Liver (tissue), 9 donors: ENCODE measurements around the gene HSD3B1. TPM values are rescaled to one million over a fixed set of nuclear protein-coding genes. Genes with fewer than 3 reads are reported as not detected.

Experiments
- DNase-seq: peaks from one replicate; pipeline ENCODE4 v3.0.0-alpha.2; 2017; ENCODE audit warnings: low spot score
- H3K27ac ChIP-seq, 2 donors: one replicate each; pipeline ENCODE4 v1.7.0; 2013; ENCODE audit warnings: inconsistent platforms in 2 of 2, low read length in 2 of 2, control low read depth in 1 of 2, low read depth in 1 of 2, mild to moderate bottlenecking in 1 of 2
- H3K27me3 ChIP-seq, 4 donors: one replicate each; pipeline versions ENCODE4 v1.6.1 to v1.7.0; 2013; ENCODE audit warnings: low read length in 3 of 4, inconsistent platforms in 1 of 4, mild to moderate bottlenecking in 1 of 4, moderate library complexity in 1 of 4; ENCODE audit not compliant: control insufficient read depth in 4 of 4, insufficient read depth in 4 of 4
- H3K36me3 ChIP-seq, 4 donors: one replicate each; pipeline versions ENCODE4 v1.6.1 to v1.7.0; 2013; ENCODE audit warnings: low read length in 3 of 4, mild to moderate bottlenecking in 3 of 4, low read depth in 1 of 4, moderate library complexity in 1 of 4; ENCODE audit not compliant: control insufficient read depth in 4 of 4, insufficient read depth in 3 of 4
- H3K4me1 ChIP-seq, 4 donors: one replicate each; pipeline versions ENCODE4 v1.6.1 to v1.7.0; 2013; ENCODE audit warnings: low read length in 3 of 4, mild to moderate bottlenecking in 3 of 4, moderate library complexity in 1 of 4; ENCODE audit not compliant: control insufficient read depth in 4 of 4, insufficient read depth in 4 of 4
- H3K4me3 ChIP-seq, 3 donors: one replicate each; pipeline versions ENCODE4 v1.6.1 to v1.7.0; 2013; ENCODE audit warnings: low read length in 3 of 3, control low read depth in 1 of 3, low read depth in 1 of 3, mild to moderate bottlenecking in 1 of 3
- H3K9ac ChIP-seq, 2 donors: one replicate each; pipeline ENCODE4 v1.7.0; 2013; ENCODE audit warnings: low read length in 2 of 2, mild to moderate bottlenecking in 2 of 2, moderate library complexity in 2 of 2, control low read depth in 1 of 2, low read depth in 1 of 2
- H3K9me3 ChIP-seq, 4 donors: one replicate each; pipeline versions ENCODE4 v1.6.1 to v1.7.0; 2013; ENCODE audit warnings: low read length in 3 of 4; ENCODE audit not compliant: control insufficient read depth in 4 of 4
- ATF3 ChIP-seq: IDR thresholded peaks from 2 replicates; pipeline ENCODE4 v1.6.1; 2016; ENCODE audit warnings: antibody characterized with exemption
- CTCF ChIP-seq: fragments of 150-350 bp; IDR thresholded peaks from 2 replicates; pipeline ENCODE4 v1.5.1; 2017; ENCODE audit warnings: improper control_type of control experiment, low read depth, low read length; ENCODE audit not compliant: missing input control
- EGR1 ChIP-seq, 2 donors: IDR thresholded peaks; 2 replicates each; pipeline ENCODE4 v1.6.1; 2016 to 2018; ENCODE audit warnings: antibody characterized with exemption in 2 of 2, low read depth in 2 of 2
- FOXA1 ChIP-seq: IDR thresholded peaks from 2 replicates; pipeline ENCODE4 v1.6.1; 2016; ENCODE audit warnings: antibody characterized with exemption
- FOXA2 ChIP-seq: IDR thresholded peaks from 2 replicates; pipeline ENCODE4 v1.6.1; 2016; ENCODE audit warnings: antibody characterized with exemption
- HNF4A ChIP-seq, 2 donors: conservative IDR thresholded peaks; 2 replicates each; pipeline ENCODE4 v1.6.1; 2016; ENCODE audit warnings: antibody characterized with exemption in 2 of 2, mild to moderate bottlenecking in 2 of 2
- HNF4G ChIP-seq: IDR thresholded peaks from 2 replicates; pipeline ENCODE4 v1.6.1; 2016; ENCODE audit warnings: antibody characterized with exemption
- JUND ChIP-seq, 2 donors: IDR thresholded peaks; 2 replicates each; pipeline ENCODE4 v1.6.1; 2016; ENCODE audit warnings: antibody characterized with exemption in 2 of 2
- MAX ChIP-seq: IDR thresholded peaks from 2 replicates; pipeline ENCODE4 v1.6.1; 2016; ENCODE audit warnings: antibody characterized with exemption
- NR2F2 ChIP-seq: IDR thresholded peaks from 2 replicates; pipeline ENCODE4 v1.6.1; 2016; ENCODE audit warnings: antibody characterized with exemption
- RAD21 ChIP-seq, 2 donors: IDR thresholded peaks; 2 replicates each; pipeline ENCODE4 v1.6.1; 2016; ENCODE audit warnings: antibody characterized with exemption in 2 of 2, mild to moderate bottlenecking in 2 of 2
- REST ChIP-seq: IDR thresholded peaks from 2 replicates; pipeline ENCODE4 v1.6.1; 2016; ENCODE audit warnings: antibody characterized with exemption, mild to moderate bottlenecking
- RXRA ChIP-seq, 2 donors: IDR thresholded peaks; 2 replicates each; pipeline ENCODE4 v1.6.1; 2017 to 2018; ENCODE audit warnings: antibody characterized with exemption in 2 of 2, mild to moderate bottlenecking in 1 of 2
- SP1 ChIP-seq: IDR thresholded peaks from 2 replicates; pipeline ENCODE4 v1.6.1; 2018; ENCODE audit warnings: antibody characterized with exemption, mild to moderate bottlenecking
- TAF1 ChIP-seq: conservative IDR thresholded peaks from 2 replicates; pipeline ENCODE4 v1.6.1; 2016; ENCODE audit warnings: antibody characterized with exemption, mild to moderate bottlenecking
- ZBTB33 ChIP-seq: IDR thresholded peaks from 2 replicates; pipeline ENCODE4 v1.6.1; 2016; ENCODE audit warnings: antibody characterized with exemption
- WGBS: extraction: QIAGEN DNeasy Blood & Tissue Kit; methylation state at CpG from one replicate; pipeline ENCODE4 v1.1.7; 2013; 5-methylcytosine and 5-hydroxymethylcytosine counted together
- polyA plus RNA-seq, 2 donors: library from polyadenylated mRNA; stranded (reverse) in 1 of 2; unstranded in 1 of 2; fragments of 200-250 nt in 1 of 2; fragments of >200 nt in 1 of 2; fragmentation: Nextera tagmentation in 1 of 2; extraction: Ambion mirVana in 1 of 2; gene quantifications; one replicate each; pipeline versions ENCODE4 v1.2.1 to v1.2.3, GENCODE V29; 2013 to 2015
- total RNA-seq, 2 donors: library from RNA; depleted of rRNA; stranded (reverse); fragments of >200 nt; gene quantifications; one replicate each; pipeline ENCODE4 v1.2.3, GENCODE V29; 2014
- donor health status: healthy.
- donor health status: healthy.
- donor health status: healthy.
- donor health status: healthy.
- donor health status: healthy.

HSD3B1 gene
- total and polyA plus RNA-seq, 4 donors: 0.67 TPM; not detected in 3

- no peak for DNase-seq
Measured at GRCh38 chr1:119466445-119466844, 40.6 kb upstream of the HSD3B1 start.

More at GRCh38 chr1:119466445-119466844, 40.6 kb upstream of the HSD3B1 start:
- Histone ChIP-seq H3K9me3 (no peaks in the 10 kb centered on the region), H3K9ac (no peak overlapping the region), H3K4me3 (no peak overlapping the region), H3K36me3 (no peaks in the 10 kb centered on the region), H3K27ac (peak overlapping the region; percentile 45 to 81), H3K4me1 (peaks cover 16 to 36% (median 25%) of the 10 kb centered on the region in 4 donors), H3K27me3 (no peaks in the 10 kb centered on the region)
- WGBS: 45% methylated on average over 2 of the region's 2 CpGs
- no peak for TF ChIP-seq HNF4G
- TF ChIP-seq MAX: no peak
- no peak for TF ChIP-seq RAD21 (IDR thresholded peaks at IDR 0.05)
- TF ChIP-seq HNF4A (conservative IDR thresholded peaks at IDR 0.05): peak; percentile 56 to 77
- no peak for TF ChIP-seq FOXA2
- no peak for TF ChIP-seq FOXA1
- peak; percentile 50 for TF ChIP-seq SP1
- no peak for TF ChIP-seq EGR1 (IDR thresholded peaks at IDR 0.05; ENCODE audit: low read depth in 2 of 2)
- peak in 1 of 2 donors; percentile 20 for TF ChIP-seq JUND (IDR thresholded peaks at IDR 0.05)
- no peak for TF ChIP-seq REST
- TF ChIP-seq CTCF: no peak
- TF ChIP-seq ZBTB33: no peak
- TF ChIP-seq NR2F2: no peak
- peak in 1 of 2 donors; percentile 56 for TF ChIP-seq RXRA (IDR thresholded peaks at IDR 0.05)
- TF ChIP-seq ATF3: no peak
- TF ChIP-seq TAF1: no peak
